Measurements from ENCODE around the gene CRMP1. TPM values are rescaled to one million over a fixed set of nuclear protein-coding genes. Genes with fewer than 3 reads are reported as not detected.

CRMP1 gene
- 0.62 and 0.77 TPM in 2 replicates for total RNA-seq

GRCh38 chr4:5893004-5893580 is at the start of gene CRMP1:
CRMP1 (minus strand) TSS chr4:5893086; CDS start chr4:5892969, 117 bp downstream.

Other genes with a start within 250 kb of the CRMP1 start
- 10.0 and 16.4 TPM in 2 replicates for gene EVC2, start 184.5 kb downstream of the CRMP1 start, total RNA-seq
- gene EVC, start 181.9 kb downstream of the CRMP1 start, total RNA-seq, result 37.2 and 59.4 TPM in 2 replicates
- not detected in 2 replicates for gene C4orf50, start 125.3 kb upstream of the CRMP1 start, total RNA-seq